Thoracic aorta (tissue), 2 donors: ENCODE results near the gene AUNIP. TPM values are rescaled to one million over a fixed set of nuclear protein-coding genes. Genes with fewer than 3 reads are reported as not detected.
A peak's percentile ranks its signal among the peaks of the same experiment; 100 is the strongest.

Experiments
- ATAC-seq: fragments of 150-250 bp; one replicate; pipeline ENCODE4 v1.8.0; 2017; ENCODE audit warnings: low read depth; ENCODE audit not compliant: insufficient number of reproducible peaks, low FRiP score
- DNase-seq: peaks from one replicate; pipeline ENCODE4 v3.0.0-alpha.2; 2020; ENCODE audit warnings: low spot score
- H3K27ac ChIP-seq, 2 donors: fragments of 200-600 bp; sonication (generic); 1 replicate in 1 of 2; 2 replicates in 1 of 2; pipeline ENCODE4 v1.5.1; 2016; ENCODE audit warnings: mild to moderate bottlenecking in 2 of 2, moderate library complexity in 2 of 2
- H3K27me3 ChIP-seq: fragments of 200-600 bp; sonication (generic); replicated peaks from 2 replicates; pipeline ENCODE4 v1.6.0; 2016; ENCODE audit warnings: mild to moderate bottlenecking; ENCODE audit not compliant: insufficient read depth
- H3K36me3 ChIP-seq: fragments of 200-600 bp; sonication (generic); one replicate; pipeline ENCODE4 v1.5.1; 2016
- H3K4me1 ChIP-seq, 2 donors: fragments of 200-600 bp; sonication (generic); 1 replicate in 1 of 2; 2 replicates in 1 of 2; pipeline versions ENCODE4 v1.5.1 to v1.6.0; 2016; ENCODE audit warnings: low read depth in 2 of 2, mild to moderate bottlenecking in 1 of 2; ENCODE audit not compliant: control insufficient read depth in 1 of 2
- H3K4me3 ChIP-seq: fragments of 200-600 bp; sonication (generic); 2 replicates; pipeline ENCODE4 v1.5.1; 2016; ENCODE audit warnings: mild to moderate bottlenecking
- H3K9me3 ChIP-seq: fragments of 200-600 bp; sonication (generic); 2 replicates; pipeline ENCODE4 v1.5.1; 2016
- CTCF ChIP-seq: fragments of 200-600 bp; sonication (generic); IDR thresholded peaks from one replicate; pipeline ENCODE4 v1.5.1; 2019; ENCODE audit warnings: antibody characterized with exemption
- total RNA-seq, 2 donors: library from RNA; depleted of rRNA; stranded (reverse); fragments of >200 nt; gene quantifications; one replicate each; pipeline versions ENCODE4 v1.1.0 to v1.2.3, GENCODE V29; 2016

AUNIP gene
- total RNA-seq, 2 donors from 2014 or later: not detected

DNA sequence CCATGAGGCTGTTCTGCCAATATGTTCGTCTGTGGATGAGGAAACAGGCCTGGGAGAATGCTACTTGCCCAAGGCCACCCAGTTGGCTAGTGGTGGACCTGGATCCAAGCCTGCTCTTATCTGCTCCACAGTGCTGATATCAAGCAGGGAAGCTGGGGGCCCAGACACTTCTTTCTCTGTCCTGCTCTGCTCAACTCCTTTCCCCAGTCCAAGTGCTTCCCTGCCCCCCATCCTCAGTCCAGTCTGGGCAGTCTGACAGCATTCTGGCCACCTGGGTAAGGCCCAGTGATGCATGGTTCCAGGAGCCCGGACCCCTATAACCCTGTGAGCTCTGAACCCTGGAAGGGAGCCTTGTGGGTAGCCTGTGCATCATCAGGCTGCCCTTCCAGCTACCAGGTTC lies 20.4 kb upstream of the AUNIP start:
- peaks cover 0 to 3% of the 10 kb centered on the region in 2 donors for H3K4me1 ChIP-seq
- no peak overlapping the region for H3K27ac ChIP-seq
- H3K36me3 ChIP-seq: no peaks in the 10 kb centered on the region
- no peak for TF ChIP-seq CTCF
- DNase-seq (no peak), ATAC-seq (no peak)
- no peaks in the 10 kb centered on the region for H3K27me3 ChIP-seq
- no peaks in the 10 kb centered on the region for H3K9me3 ChIP-seq
- H3K4me3 ChIP-seq: no peak overlapping the region

DNA sequence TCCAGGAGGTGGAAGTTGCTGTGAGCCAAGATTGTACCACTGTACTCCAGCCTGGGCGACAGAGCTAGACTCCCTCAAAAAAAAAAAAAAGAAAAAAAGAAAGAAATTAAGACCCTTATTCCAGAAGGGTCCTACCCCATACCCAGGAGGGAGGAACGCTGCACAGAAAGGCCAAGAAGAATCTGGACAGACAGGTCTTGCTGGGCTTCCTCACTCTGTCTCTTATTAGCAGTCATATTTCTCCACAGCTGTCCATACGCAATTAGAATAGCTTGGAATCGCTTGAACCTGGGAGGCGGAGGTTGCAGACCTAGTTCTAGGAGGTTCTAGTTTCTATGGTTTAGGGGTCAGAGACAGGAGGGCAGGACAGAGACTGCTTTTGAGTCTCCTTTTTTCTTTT lies 19.4 kb upstream of the AUNIP start:
- peaks cover 0 to 12% of the 10 kb centered on the region in 2 donors for H3K4me1 ChIP-seq
- no peak overlapping the region for H3K4me3 ChIP-seq
- H3K9me3 ChIP-seq: no peaks in the 10 kb centered on the region
- no peak for TF ChIP-seq CTCF
- H3K27ac ChIP-seq: no peak overlapping the region
- ATAC-seq (no peak), DNase-seq (no peak)
- no peaks in the 10 kb centered on the region for H3K27me3 ChIP-seq
- H3K36me3 ChIP-seq: no peaks in the 10 kb centered on the region

DNA sequence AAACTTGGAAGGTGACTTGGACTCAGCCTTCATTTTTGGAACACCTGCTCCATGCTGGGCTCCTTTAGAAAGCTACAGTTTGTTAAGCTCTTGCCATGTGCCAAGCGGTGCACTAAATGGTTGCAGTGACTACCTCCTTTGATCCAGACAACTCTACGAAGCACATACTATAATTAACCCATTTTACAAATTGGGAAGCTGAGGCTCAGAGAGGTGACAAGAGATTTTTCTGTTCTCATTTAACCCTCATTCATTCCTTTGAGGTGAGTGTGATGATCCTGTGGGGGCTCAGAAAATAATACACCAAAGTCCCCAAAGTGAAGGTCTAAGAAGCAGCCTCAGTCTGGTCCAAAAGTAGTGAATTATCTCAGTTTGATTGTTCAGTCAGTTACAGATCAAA lies 17.9 kb upstream of the AUNIP start:
- no peaks in the 10 kb centered on the region for H3K36me3 ChIP-seq
- no peaks in the 10 kb centered on the region for H3K9me3 ChIP-seq
- H3K27ac ChIP-seq: no peak overlapping the region
- no peak for DNase-seq
- peaks cover 2 to 27% of the 10 kb centered on the region in 2 donors for H3K4me1 ChIP-seq
- no peaks in the 10 kb centered on the region for H3K27me3 ChIP-seq
- no peak for TF ChIP-seq CTCF
- no peak for ATAC-seq
- H3K4me3 ChIP-seq: no peak overlapping the region

DNA sequence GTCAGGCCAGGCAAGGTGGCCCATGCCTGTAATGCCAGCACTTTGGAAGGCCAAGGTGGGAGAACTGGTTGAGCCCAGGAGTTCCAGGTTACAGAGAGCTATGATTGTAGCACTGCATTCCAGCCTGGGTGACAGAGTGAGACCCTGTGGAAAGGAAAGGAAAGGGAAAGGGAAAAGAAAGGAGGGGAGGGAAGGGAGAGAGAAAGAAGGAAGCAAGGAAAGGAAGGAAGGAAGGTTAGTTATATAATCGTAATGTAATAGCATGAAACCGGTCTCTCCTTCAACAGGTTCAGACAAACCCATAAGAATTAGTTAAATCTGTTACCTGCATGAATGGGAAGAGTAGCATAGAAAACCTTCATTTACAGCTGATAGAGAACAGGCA lies 17.4 kb upstream of the AUNIP start:
- no peak for ATAC-seq
- no peaks in the 10 kb centered on the region for H3K36me3 ChIP-seq
- no peak overlapping the region for H3K27ac ChIP-seq
- H3K9me3 ChIP-seq: no peaks in the 10 kb centered on the region
- no peak for DNase-seq
- no peak for TF ChIP-seq CTCF
- no peaks in the 10 kb centered on the region for H3K27me3 ChIP-seq
- no peak overlapping the region for H3K4me3 ChIP-seq
- peaks cover 3 to 31% of the 10 kb centered on the region in 2 donors for H3K4me1 ChIP-seq

- DNase-seq: peak; percentile 26
- H3K4me1 ChIP-seq: peaks cover 3 to 33% of the 10 kb centered on the region in 2 donors
- no peaks in the 10 kb centered on the region for H3K27me3 ChIP-seq
Observed at GRCh38 chr1:25875856-25876692, 16.8 kb upstream of the AUNIP start.

More at GRCh38 chr1:25875856-25876692, 16.8 kb upstream of the AUNIP start:
- Histone ChIP-seq H3K4me3 (peak overlapping the region; percentile 86), H3K9me3 (no peaks in the 10 kb centered on the region), H3K36me3 (no peaks in the 10 kb centered on the region), H3K27ac (peak overlapping the region; percentile 64 to 79)
- ATAC-seq: peak; percentile 19
- no peak for TF ChIP-seq CTCF
